Epithelial cell of proximal tubule (primary cell): ENCODE data around the gene ARL6IP4. TPM values are rescaled to one million over a fixed set of nuclear protein-coding genes. Genes with fewer than 3 reads are reported as not detected.

Source experiments
- DNase-seq: peaks from one replicate; pipeline ENCODE4 v3.0.0-alpha.2; 2011; ENCODE audit warnings: low read depth
- H3K4me3 ChIP-seq: 2 replicates; pipeline ENCODE4 v1.5.1; 2011; ENCODE audit warnings: low read depth, mild to moderate bottlenecking, low read length
- CTCF ChIP-seq: conservative IDR thresholded peaks from 2 replicates; pipeline ENCODE4 v1.5.1; 2012; ENCODE audit warnings: low read depth, mild to moderate bottlenecking, low read length
- total RNA-seq: library from RNA; depleted of rRNA; stranded (reverse); fragments of >200 nt; gene quantifications from 2 replicates; pipeline ENCODE4 v1.2.3, GENCODE V29; 2015

The ARL6IP4 gene
- total RNA-seq, 1 donor from 2014 or later, result 315 TPM

- H3K4me3 ChIP-seq, result peak overlapping the region; percentile 79
- TF ChIP-seq CTCF, result no peak
- DNase-seq, result no peak
These were observed 1.2 kb upstream of the ARL6IP4 start for GRCh38 chr12:122979001-122979907.

GRCh38 chr12:122979908-122980182, 636 bp upstream of the ARL6IP4 start:
- TF ChIP-seq CTCF, result no peak
- peak overlapping the region; percentile 79 for H3K4me3 ChIP-seq
- DNase-seq, result no peak

GRCh38 chr12:122981036-122981471, 573 bp downstream of the ARL6IP4 start:
- no peak for TF ChIP-seq CTCF
- no peak for DNase-seq

GRCh38 chr12:122981587-122982476, 1.4 kb downstream of the ARL6IP4 start:
- H3K4me3 ChIP-seq, result peak overlapping the region; percentile 79
- no peak for TF ChIP-seq CTCF
- no peak for DNase-seq

More at GRCh38 chr12:122981036-122981471, 573 bp downstream of the ARL6IP4 start:
- peak overlapping the region; percentile 79 for H3K4me3 ChIP-seq

- TF ChIP-seq CTCF, result no peak
- no peak overlapping the region for H3K4me3 ChIP-seq
- DNase-seq, result no peak
These were observed 2.0 kb downstream of the ARL6IP4 start for GRCh38 chr12:122982477-122982815.

- no peak overlapping the region for H3K4me3 ChIP-seq
- DNase-seq, result no peak
- no peak for TF ChIP-seq CTCF
These were observed 2.7 kb downstream of the ARL6IP4 start for GRCh38 chr12:122982963-122983788.
